Activated T-cell treated with anti-CD3 and anti-CD28 coated beads for 24 hours (primary cell): Measurements from ENCODE around the gene UBE2G2.

Experiments used
- DNase-seq: peaks from one replicate; pipeline ENCODE4 v3.0.0-alpha.2; 2020; ENCODE audit warnings: low read depth

The UBE2G2 gene

DNA sequence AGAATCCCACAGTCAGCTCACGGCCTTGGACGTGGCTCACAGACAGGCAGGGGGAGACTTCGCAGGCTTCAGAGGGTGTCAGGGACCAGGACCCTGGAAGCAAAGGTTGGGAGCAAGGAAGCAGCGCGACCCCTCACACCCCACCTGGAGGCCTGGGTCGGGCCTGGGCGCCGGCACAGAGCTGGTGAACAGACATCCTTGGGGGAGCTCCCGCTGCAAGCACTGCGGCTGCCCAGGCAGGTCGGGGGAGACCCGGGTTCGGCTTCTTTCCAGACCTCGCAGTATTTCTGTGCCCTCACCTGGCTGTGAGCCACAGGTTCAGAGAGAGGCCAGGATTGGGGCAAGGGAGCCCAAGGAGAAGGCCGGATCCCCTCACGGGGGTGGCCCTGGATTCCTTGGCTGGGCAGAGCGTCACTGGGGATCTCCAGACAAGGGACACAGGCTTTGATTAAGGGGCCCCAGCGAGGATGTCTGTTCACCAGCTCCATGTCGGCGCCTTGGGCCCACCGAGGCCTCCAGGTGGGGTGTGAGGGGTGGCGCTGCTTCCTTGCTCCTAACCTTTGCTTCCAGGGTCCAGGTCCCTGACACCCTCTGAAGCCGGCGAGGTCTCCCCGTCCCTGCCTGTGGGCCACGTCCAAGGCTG is 52.4 kb downstream of the UBE2G2 start:
- no peak for DNase-seq

DNA sequence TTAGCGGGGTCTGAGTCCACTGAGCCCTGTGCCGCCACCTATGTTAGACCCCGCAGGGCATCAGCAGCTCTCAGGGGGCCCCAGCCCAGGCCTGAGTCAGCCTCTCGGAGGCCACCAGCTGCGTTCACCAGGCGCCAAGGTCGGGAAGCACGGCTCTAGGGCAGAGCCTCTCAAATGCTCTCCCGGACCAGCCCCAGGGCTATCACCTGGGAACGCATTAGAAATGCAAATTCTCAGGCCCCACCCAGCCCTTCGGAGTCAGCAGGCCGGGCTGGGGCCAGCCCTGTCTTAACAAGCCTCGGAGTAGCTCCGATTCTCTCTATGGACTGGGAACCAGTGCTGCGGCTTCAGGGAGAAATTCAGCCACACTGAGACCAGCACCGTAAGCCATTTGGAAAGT is 53.0 kb downstream of the UBE2G2 start:
- no peak for DNase-seq

DNA sequence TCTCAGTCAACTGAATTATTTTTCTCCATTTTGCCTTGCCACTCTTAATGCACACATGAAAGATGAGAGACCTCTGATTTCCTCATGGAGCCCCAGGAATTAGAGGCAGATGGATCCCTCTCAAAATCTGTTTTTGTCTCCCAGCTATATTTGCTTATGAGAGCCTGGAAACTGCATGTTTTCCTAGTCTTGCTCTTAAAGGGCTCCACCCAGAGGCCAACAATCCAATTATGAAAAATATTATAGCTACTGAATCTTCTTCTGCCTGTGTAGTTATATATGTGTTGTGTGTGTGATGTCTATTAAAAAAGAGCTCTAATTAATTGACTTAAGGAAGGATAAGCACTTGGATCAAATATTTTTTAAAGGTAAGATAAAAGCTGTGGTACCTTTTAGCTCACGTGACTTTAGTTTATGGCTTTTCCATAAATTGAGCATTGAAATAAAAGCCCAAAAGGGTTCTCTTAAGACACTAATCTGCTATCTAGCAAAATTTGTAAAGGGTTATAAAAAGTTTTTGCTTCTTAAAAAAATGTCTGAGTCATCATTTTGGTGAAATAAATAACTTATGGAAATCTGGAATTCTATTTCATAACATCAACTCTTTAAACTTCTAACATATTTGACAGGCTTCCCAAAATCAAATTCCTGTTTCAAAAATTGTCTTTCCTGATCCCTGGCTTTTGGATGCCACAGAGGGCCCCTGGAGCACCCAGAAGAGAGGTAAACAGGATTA is 59.0 kb downstream of the UBE2G2 start:
- DNase-seq = no peak

GRCh38 chr21:44741921-44742320 is 59.7 kb downstream of the UBE2G2 start:
- no peak for DNase-seq

DNA sequence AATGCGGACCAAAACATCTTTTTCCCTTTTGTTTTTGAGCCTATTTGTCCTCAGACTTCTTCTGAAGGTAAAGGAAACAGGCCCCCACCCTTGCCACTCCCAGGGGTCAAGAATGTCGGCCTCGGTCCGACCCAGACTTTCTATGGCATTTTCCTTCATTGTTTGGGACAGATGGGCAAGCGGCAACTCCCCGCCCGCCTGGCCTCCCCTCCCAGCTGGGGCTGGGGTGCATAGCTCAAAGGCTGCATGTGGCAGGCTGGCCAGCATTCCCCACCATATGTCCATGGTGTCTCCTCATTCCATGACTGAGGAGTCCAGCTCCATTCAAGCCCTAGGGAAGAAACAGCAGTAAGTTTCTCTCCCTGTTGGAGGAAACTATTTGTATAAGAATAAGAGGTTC is 60.9 kb downstream of the UBE2G2 start:
- DNase-seq = no peak

DNA sequence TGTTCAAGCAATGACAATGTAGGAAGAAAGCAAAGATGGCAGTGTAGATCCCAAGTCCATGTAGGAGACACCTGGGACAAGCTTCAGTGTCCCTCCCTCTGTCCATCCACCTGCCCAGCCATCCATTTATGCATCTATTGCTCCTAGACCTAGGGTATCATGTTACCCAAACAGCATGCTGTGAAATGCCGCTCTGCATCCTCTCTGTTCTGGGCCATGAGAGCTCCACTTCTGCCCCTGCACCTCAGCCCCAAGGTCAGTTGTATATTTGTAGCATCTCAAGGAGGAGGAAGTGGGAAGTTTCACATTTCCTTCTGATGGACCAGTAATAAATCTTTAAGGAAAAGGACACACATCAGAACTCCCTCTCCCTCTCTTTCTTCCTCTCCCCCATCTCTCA is 62.3 kb downstream of the UBE2G2 start:
- DNase-seq = no peak

DNA sequence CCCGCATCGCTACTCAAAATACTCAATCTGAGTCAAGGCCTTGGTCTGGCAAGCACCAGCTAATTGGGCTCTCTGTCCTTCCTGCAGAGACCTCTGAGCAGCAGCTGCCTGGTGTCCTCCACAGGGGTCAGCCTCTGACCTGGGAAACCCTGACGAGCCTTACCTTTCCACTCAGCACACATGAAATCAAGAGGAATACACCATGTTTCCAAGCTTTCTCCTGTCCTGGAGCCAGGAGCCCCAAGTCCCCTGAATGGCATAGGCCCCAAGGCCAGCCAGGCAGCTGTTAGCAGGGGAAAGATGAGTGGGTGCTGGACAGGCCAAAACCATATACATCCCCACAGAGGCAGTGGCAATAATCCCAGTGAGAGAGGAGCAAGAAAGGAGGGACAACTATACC is 63.0 kb downstream of the UBE2G2 start:
- DNase-seq = no peak

- DNase-seq = no peak
Measured at GRCh38 chr21:44737706-44738354, 63.8 kb downstream of the UBE2G2 start.

DNA sequence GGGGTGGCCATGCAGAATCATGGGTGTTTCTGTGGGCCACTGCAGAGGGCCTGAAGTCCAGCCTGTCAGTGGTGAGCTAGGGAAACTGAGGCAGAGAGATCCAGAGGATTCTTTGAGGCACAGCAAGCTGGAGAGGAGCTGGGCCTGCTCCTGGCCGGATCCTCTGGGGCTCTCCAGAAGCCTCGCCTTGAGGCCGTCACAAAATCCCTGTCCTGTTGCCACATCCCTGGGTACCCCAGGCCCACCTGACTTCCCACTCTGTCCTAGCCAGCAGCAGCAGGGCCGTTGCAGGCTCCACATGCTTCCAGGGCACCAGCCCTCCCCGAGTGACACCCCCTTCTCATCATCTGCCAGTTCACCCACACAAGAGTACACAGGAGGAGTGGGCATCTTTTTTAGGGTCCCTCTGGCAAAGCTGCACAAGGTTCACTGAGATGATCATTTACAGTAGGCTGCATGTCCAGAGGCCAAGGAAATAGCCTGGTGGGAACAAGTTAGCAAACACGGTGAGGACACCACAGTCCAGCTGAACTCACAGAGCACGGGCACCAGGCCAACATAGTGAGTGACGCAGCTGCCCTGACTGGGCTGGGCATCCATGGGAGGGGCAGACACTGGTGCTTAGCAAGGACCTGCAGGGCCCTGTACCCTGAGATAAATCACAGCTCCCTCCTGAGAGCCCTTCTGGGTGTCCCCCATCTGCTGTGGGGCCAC is 65.2 kb downstream of the UBE2G2 start:
- DNase-seq = no peak

DNA sequence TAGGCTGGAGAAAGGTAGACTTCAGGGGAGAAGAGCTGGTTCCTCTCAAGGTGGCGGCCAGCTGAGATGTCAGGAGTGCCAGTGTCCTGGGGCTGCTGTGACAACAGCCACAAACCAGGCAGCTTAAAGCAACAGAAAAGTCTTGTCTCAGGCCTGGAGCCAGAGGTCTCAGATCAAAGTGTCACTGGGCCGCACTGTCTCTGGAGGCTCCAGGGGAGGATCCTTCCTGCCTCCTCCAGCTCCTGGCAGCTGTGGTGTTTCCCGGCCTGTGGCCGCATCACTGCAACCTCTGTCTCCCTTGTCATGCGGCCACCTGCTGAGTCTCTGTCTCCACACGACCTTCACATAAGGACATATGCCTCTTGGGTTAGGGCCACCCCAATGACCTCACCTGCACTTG is 65.8 kb downstream of the UBE2G2 start:
- no peak for DNase-seq

DNA sequence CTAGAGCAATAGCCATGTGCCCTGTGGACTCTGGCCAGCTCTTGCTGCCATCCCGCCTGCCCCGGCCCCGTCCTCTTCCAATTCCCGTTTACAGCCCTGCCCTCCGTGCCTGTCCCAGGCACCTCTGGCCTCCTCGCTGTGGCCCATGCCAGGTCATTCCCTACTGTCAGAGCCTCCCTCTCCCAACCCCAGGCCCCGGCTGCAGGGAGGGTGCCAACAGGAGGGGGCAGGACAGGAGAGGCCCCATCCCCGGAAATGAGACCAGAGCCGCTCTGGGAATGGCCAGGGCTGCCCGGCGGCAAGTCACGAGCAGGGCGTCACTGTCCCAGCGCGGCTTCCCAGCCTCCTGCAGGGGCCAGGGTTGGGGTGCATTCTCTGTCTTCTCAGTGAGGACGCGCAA is 66.8 kb downstream of the UBE2G2 start:
- DNase-seq = no peak

DNA sequence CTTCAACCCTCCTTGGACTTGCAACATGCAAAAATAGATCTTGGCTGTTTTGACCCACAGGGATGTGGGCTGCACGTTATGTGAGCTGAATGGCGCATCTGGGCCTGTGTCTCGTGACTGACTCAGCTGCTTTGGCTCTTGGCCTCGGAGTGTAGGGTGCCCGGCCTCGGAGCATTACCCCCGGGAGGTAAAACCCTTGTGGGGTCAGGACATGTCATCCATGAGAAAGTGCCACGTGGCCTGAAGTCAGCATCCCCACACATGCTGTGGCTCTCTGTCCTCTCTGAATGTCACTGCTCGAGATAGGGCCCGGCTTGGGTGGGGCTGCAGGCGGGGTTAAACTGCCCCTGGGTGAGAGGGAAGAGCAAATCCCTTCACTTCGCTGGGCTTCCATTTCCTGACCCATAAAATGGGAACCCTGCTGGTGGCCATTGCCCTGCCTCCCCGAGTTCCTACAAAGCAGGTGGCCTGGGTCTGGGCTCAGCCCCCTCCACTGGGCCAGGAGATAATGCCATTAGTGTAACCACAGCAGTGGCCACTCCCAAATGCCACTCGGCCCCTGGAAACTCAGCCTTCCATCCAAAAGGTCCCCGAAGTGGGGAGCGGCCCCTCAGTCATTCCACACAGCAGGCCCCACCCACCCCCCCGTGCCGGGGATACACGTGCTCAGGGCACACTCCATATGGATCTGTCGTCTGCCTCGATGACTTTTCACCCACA is 67.4 kb downstream of the UBE2G2 start:
- DNase-seq = no peak

- DNase-seq = no peak
Measured at GRCh38 chr21:44732956-44733355, 68.7 kb downstream of the UBE2G2 start.

- no peak for DNase-seq
Measured at GRCh38 chr21:44732263-44732662, 69.4 kb downstream of the UBE2G2 start.

GRCh38 chr21:44730951-44731579 is 70.6 kb downstream of the UBE2G2 start:
- no peak for DNase-seq

GRCh38 chr21:44730028-44730395 is 71.6 kb downstream of the UBE2G2 start:
- DNase-seq = no peak

DNA sequence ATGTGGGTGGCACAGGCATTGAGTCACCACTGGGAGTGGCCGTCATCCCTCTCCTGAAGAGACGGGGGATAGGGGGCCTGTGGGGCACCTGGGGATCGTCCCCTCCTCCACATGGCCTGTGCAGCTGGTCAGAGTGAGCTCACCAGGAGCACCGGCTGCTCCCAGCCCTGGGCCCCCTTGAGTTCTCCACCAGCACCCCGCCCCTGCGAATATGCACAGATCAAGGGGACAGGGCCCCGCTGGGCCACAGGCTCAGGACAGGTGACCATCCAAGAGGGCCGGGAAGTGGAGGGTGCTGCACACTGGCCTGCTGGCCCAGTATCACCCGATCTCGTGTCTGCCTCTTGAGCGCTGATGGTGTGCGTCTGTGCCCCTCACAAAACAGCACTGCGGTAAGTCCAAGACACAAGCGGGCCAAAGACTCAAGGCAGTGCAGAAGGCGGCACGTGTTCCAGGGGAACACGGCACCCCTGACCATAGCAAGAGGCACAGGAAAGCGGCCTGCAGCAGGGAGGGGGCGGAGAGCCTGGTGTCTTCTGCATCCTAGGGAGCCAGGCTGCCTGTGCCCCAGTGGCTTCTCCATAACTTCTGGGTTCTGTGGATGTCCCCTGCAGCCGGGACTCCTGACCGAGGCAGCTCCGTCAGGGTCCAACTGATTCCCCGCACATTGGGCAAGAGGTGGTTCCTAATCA is 72.1 kb downstream of the UBE2G2 start:
- DNase-seq = no peak

DNA sequence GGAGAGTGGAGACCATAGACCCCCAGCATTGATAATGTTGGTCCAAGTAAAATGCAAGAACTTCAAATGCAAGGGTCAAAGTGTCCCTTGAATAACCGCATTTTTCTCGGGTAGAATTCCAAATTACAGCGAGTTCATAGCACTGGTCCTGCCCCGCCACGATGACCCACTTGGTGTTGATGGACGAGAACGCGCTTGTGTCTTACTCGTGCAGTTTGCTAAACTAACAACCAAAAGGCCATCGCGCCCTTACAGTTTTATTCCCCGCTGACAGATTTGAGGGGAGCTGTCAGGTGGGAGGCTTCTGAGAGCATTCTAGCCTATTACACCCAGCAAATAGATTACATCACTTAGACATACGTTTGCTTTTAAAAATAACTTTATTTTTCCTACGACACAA is 72.9 kb downstream of the UBE2G2 start:
- DNase-seq = no peak

DNA sequence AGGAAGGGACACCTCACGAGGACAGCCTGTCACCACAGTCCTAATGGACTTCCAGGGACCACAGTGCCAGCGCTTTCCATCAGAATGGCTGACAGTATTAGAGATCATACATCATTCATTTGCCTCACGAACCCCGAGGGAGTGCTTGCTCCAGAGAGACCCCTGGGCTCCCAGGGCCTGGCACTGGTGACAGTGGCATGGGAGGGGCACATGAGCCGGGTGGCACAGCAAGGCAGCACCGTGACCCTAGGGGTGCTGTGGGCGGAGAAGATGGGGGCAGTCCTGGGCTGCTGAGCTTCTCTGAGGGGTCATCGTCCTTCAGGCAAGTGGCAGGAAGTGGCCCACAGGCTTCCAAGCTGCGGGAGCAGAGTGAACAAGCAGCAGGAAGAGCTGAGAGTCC is 73.9 kb downstream of the UBE2G2 start:
- DNase-seq = no peak

- no peak for DNase-seq
Measured at GRCh38 chr21:44727321-44727720, 74.3 kb downstream of the UBE2G2 start.

DNA sequence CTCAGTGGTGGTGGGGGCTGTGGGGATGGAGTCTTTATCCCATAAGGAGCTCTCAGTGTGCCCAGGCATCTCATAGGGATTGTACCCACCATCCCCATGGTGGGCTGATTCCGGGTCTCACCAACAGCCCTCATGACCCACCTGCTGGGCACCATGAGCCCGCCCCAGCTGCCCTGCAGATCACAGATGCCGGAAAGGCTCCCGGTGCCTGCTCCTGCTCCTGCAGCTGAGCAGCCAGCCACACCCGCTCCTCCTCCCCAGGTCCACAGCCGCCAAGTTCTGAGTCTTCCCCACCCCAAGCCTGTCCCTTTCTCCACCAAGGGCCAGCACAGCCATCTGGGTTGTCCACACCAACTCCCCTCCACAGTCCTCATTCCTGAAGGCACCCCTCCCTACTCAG is 74.8 kb downstream of the UBE2G2 start:
- DNase-seq = no peak
